Naive thymus-derived CD4-positive, alpha-beta T cell (primary cell): ENCODE measurements around the gene PLXNA1. TPM values are rescaled to one million over a fixed set of nuclear protein-coding genes. Genes with fewer than 3 reads are reported as not detected.
A peak's percentile ranks its signal among the peaks of the same experiment; 100 is the strongest.

ENCODE experiments used
- ATAC-seq: fragments of 150-1000 bp; cut with Tn5 transposase; 2 replicates; pipeline ENCODE4 v1.10.0; 2021; ENCODE audit warnings: mild to moderate bottlenecking, moderate library complexity
- CTCF ChIA-PET: fragments of 350-600 bp; sonication (Branson Sonifier 250); formaldehyde crosslinking; loops from one replicate; lab custom pipeline; 2021; ENCODE audit warnings: antibody characterized with exemption; lab: Charles Lee
- POLR2A ChIA-PET: fragments of 350-600 bp; sonication (Branson Sonifier 250); formaldehyde crosslinking; loops from one replicate; lab custom pipeline; 2021; ENCODE audit warnings: antibody characterized with exemption, inconsistent platforms; lab: Charles Lee
- DNase-seq, 9 donors: peaks; one replicate each; pipeline versions ENCODE4 v3.0.0 to v3.0.0-alpha.2; 2020 to 2022; ENCODE audit warnings: mixed read lengths in 1 of 9
- H3K27ac ChIP-seq: one replicate; pipeline ENCODE4 v1.7.0; 2013; ENCODE audit warnings: mild to moderate bottlenecking, low read depth, low read length, moderate library complexity
- H3K27me3 ChIP-seq, 2 donors: one replicate each; pipeline ENCODE4 v1.7.0; 2013; ENCODE audit warnings: low read length in 2 of 2, mild to moderate bottlenecking in 2 of 2, moderate library complexity in 2 of 2; ENCODE audit not compliant: control insufficient read depth in 2 of 2, insufficient read depth in 2 of 2
- H3K36me3 ChIP-seq, 3 experiments: 1 replicate in 2 of 3; 2 replicates in 1 of 3; pipeline ENCODE4 v1.7.0; 2013; ENCODE audit warnings: low read length in 3 of 3, mild to moderate bottlenecking in 3 of 3, moderate library complexity in 1 of 3; ENCODE audit not compliant: insufficient read depth in 3 of 3, control insufficient read depth in 2 of 3
- H3K4me1 ChIP-seq, 2 donors: one replicate each; pipeline ENCODE4 v1.7.0; 2013; ENCODE audit warnings: low read length in 2 of 2, mild to moderate bottlenecking in 2 of 2, moderate library complexity in 1 of 2; ENCODE audit not compliant: control insufficient read depth in 2 of 2, insufficient read depth in 2 of 2
- H3K4me3 ChIP-seq: 2 replicates; pipeline ENCODE4 v1.7.0; 2013; ENCODE audit warnings: mild to moderate bottlenecking, low read length
- H3K9me3 ChIP-seq, 3 experiments: 1 replicate in 2 of 3; 2 replicates in 1 of 3; pipeline ENCODE4 v1.7.0; 2013; ENCODE audit warnings: low read length in 3 of 3; ENCODE audit not compliant: control insufficient read depth in 2 of 3
- H3K27ac Mint-ChIP-seq, 9 donors: one replicate each; pipeline ENCODE4 v1.8.0; 2020 to 2022; ENCODE audit warnings: mixed read lengths in 9 of 9, mild to moderate bottlenecking in 8 of 9, moderate library complexity in 5 of 9, inconsistent platforms in 2 of 9
- H3K27me3 Mint-ChIP-seq, 5 donors: one replicate each; pipeline ENCODE4 v1.8.0; 2021 to 2022; ENCODE audit warnings: mixed read lengths in 5 of 5, mild to moderate bottlenecking in 1 of 5
- H3K36me3 Mint-ChIP-seq, 5 donors: one replicate each; pipeline ENCODE4 v1.8.0; 2020 to 2022; ENCODE audit warnings: mixed read lengths in 5 of 5, mild to moderate bottlenecking in 3 of 5, inconsistent platforms in 1 of 5
- H3K4me1 Mint-ChIP-seq, 7 donors: one replicate each; pipeline ENCODE4 v1.8.0; 2020 to 2022; ENCODE audit warnings: mixed read lengths in 7 of 7, mild to moderate bottlenecking in 3 of 7, inconsistent platforms in 1 of 7
- H3K4me3 Mint-ChIP-seq, 10 donors: one replicate each; pipeline ENCODE4 v1.8.0; 2020 to 2022; ENCODE audit warnings: mild to moderate bottlenecking in 10 of 10, mixed read lengths in 10 of 10, moderate library complexity in 6 of 10, inconsistent platforms in 2 of 10
- H3K9me3 Mint-ChIP-seq, 11 donors: one replicate each; pipeline ENCODE4 v1.8.0; 2020 to 2022; ENCODE audit warnings: mixed read lengths in 11 of 11, mild to moderate bottlenecking in 4 of 11, inconsistent platforms in 1 of 11, moderate library complexity in 1 of 11
- intact Hi-C, 2 donors: fragments of 100-400 bp; cut with micrococcal nuclease; formaldehyde crosslinking; loops; one replicate each; pipeline ENCODE4 v1.15.1; 2023
- polyA plus RNA-seq, 2 donors: library from polyadenylated mRNA; unstranded; fragments of 300-500 nt; fragmentation: Illumina TruSeq; gene quantifications; one replicate each; pipeline ENCODE4 v1.2.3, GENCODE V29; 2021
- total RNA-seq, 6 experiments: library from RNA in 5 of 6; stranded (reverse) in 5 of 6; gene quantifications; 1 replicate in 5 of 6; 2 replicates in 1 of 6; pipeline ENCODE4 v1.2.3 and lab custom pipeline; 2021 to 2026

Gene PLXNA1
- total and polyA plus RNA-seq, 7 experiments from 2014 or later: 0.27 to 16.8 (median 9.4) TPM

- Histone ChIP-seq H3K27ac (no peak overlapping the region), H3K27me3 (no peaks in the 10 kb centered on the region), H3K4me3 (no peak overlapping the region), H3K9me3 (no peaks in the 10 kb centered on the region), H3K4me1 (no peaks in the 10 kb centered on the region), H3K36me3 (peaks cover 0 to 28% (median 0%) of the 10 kb centered on the region in 3 experiments)
- Mint-ChIP-seq H3K27me3 (no peaks in the 10 kb centered on the region), H3K4me1 (no peaks in the 10 kb centered on the region), H3K4me3 (no peak overlapping the region), H3K27ac (peak overlapping the region in 1 of 9 donors; percentile 39), H3K9me3 (no peaks in the 10 kb centered on the region), H3K36me3 (peaks cover 0 to 6% (median 0%) of the 10 kb centered on the region in 5 donors)
- ChIA-PET CTCF (no interaction called here), POLR2A (no interaction called here)
- intact Hi-C loops: no loop called here
- no peak for DNase-seq
- ATAC-seq: no peak
Measured at GRCh38 chr3:127031413-127031810, 48.5 kb downstream of the PLXNA1 start.

- intact Hi-C loops: no loop called here
Measured at GRCh38 chr3:127031845-127032244, 48.9 kb downstream of the PLXNA1 start.

DNA sequence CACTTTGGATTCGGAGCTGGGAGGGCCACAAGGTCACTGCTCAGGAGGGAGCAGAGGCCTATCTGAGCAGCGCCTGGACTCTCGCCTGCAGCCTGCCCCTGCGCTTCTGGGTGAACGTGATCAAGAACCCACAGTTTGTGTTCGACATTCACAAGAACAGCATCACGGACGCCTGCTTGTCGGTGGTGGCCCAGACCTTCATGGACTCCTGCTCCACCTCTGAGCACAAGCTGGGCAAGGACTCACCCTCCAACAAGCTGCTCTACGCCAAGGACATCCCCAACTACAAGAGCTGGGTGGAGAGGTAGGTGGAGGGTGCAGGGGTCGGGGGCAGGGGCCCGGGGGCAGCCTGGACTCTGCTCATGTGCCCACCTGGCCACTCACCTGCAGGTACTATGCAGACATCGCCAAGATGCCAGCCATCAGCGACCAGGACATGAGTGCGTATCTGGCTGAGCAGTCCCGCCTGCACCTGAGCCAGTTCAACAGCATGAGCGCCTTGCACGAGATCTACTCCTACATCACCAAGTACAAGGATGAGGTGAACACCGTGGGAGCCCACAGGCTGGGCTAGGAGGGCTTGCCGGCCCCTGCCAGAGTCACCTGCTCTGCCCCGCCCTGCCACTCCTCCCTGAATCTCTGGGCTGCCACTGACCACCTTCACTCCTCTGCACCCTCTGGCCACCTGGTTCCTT lies 49.5 kb downstream of the PLXNA1 start:
- no peak for DNase-seq
- Mint-ChIP-seq H3K4me3 (no peak overlapping the region), H3K27me3 (no peaks in the 10 kb centered on the region), H3K27ac (no peak overlapping the region), H3K4me1 (no peaks in the 10 kb centered on the region), H3K36me3 (no peaks in the 10 kb centered on the region), H3K9me3 (no peaks in the 10 kb centered on the region)
- Histone ChIP-seq H3K4me3 (no peak overlapping the region), H3K36me3 (peaks cover 0 to 28% (median 0%) of the 10 kb centered on the region in 3 experiments), H3K27ac (no peak overlapping the region), H3K27me3 (no peaks in the 10 kb centered on the region), H3K4me1 (no peaks in the 10 kb centered on the region), H3K9me3 (no peaks in the 10 kb centered on the region)
- no peak for ATAC-seq
- intact Hi-C loops: no loop called here
- ChIA-PET POLR2A (no interaction called here), CTCF (no interaction called here)

More at GRCh38 chr3:127031845-127032244, 48.9 kb downstream of the PLXNA1 start:
- H3K4me3 Mint-ChIP-seq: no peak overlapping the region
- H3K36me3 Mint-ChIP-seq: peaks cover 0 to 4% (median 0%) of the 10 kb centered on the region in 5 donors
- ATAC-seq (no peak), DNase-seq (no peak)
- CTCF ChIA-PET: no interaction called here
- no peak overlapping the region for H3K27ac Mint-ChIP-seq
- Histone ChIP-seq H3K27ac (no peak overlapping the region), H3K27me3 (no peaks in the 10 kb centered on the region), H3K36me3 (peaks cover 0 to 28% (median 0%) of the 10 kb centered on the region in 3 experiments), H3K4me1 (no peaks in the 10 kb centered on the region), H3K4me3 (no peak overlapping the region), H3K9me3 (no peaks in the 10 kb centered on the region)
- POLR2A ChIA-PET: no interaction called here
- H3K9me3 Mint-ChIP-seq: no peaks in the 10 kb centered on the region
- no peaks in the 10 kb centered on the region for H3K4me1 Mint-ChIP-seq
- H3K27me3 Mint-ChIP-seq: no peaks in the 10 kb centered on the region

Other genes with a start within 250 kb of the PLXNA1 start
- not detected for gene PRR23E, start 210.0 kb downstream of the PLXNA1 start, total RNA-seq
- not detected for gene PRR23E, start 210.0 kb downstream of the PLXNA1 start, polyA plus RNA-seq